Common myeloid progenitor, CD34-positive (primary cell): ENCODE data around the gene STKLD1.

ENCODE experiments used
- CTCF ChIA-PET: fragments of 350-600 bp; sonication (Branson Sonifier 250); formaldehyde crosslinking; loops from one replicate; lab custom pipeline; 2021; ENCODE audit warnings: antibody characterized with exemption; lab: Charles Lee
- POLR2A ChIA-PET: fragments of 350-600 bp; sonication (Branson Sonifier 250); formaldehyde crosslinking; loops from one replicate; lab custom pipeline; 2021; ENCODE audit warnings: antibody characterized with exemption; lab: Charles Lee
- DNase-seq, 3 donors: peaks; one replicate each; pipeline versions ENCODE4 v3.0.0 to v3.0.0-alpha.2; 2013
- H3K27ac ChIP-seq, 2 experiments: 1 replicate in 1 of 2; 2 replicates in 1 of 2; pipeline ENCODE4 v1.7.0; 2013; ENCODE audit warnings: inconsistent platforms in 2 of 2, low read length in 2 of 2, mild to moderate bottlenecking in 2 of 2, low read depth in 1 of 2, moderate library complexity in 1 of 2; ENCODE audit not compliant: severe bottlenecking in 2 of 2, insufficient read depth in 1 of 2, poor library complexity in 1 of 2
- H3K27me3 ChIP-seq, 5 experiments: replicated peaks in 2 of 5; 1 replicate in 3 of 5; 2 replicates in 2 of 5; pipeline versions ENCODE4 v1.6.1 to v1.7.0; 2013; ENCODE audit warnings: low read length in 4 of 5, mild to moderate bottlenecking in 2 of 5, moderate library complexity in 2 of 5, inconsistent platforms in 1 of 5; ENCODE audit not compliant: insufficient read depth in 5 of 5, control insufficient read depth in 4 of 5
- H3K36me3 ChIP-seq, 4 experiments: 1 replicate in 2 of 4; 2 replicates in 2 of 4; pipeline versions ENCODE4 v1.6.1 to v1.7.0; 2013; ENCODE audit warnings: low read length in 3 of 4, control low read depth in 1 of 4, mild to moderate bottlenecking in 1 of 4; ENCODE audit not compliant: control insufficient read depth in 4 of 4, insufficient read depth in 4 of 4
- H3K4me1 ChIP-seq, 4 experiments: 1 replicate in 3 of 4; 2 replicates in 1 of 4; pipeline versions ENCODE4 v1.6.1 to v1.7.1; 2013; ENCODE audit warnings: low read length in 3 of 4, mild to moderate bottlenecking in 3 of 4, control low read depth in 1 of 4, inconsistent platforms in 1 of 4, moderate library complexity in 1 of 4; ENCODE audit not compliant: control insufficient read depth in 4 of 4, insufficient read depth in 4 of 4; ENCODE audit errors: control extremely low read depth in 1 of 4
- H3K4me3 ChIP-seq, 7 experiments: 1 replicate in 4 of 7; 2 replicates in 3 of 7; pipeline versions ENCODE4 v1.5.1 to v1.7.0; 2013; ENCODE audit warnings: mild to moderate bottlenecking in 7 of 7, low read length in 6 of 7, moderate library complexity in 6 of 7, inconsistent platforms in 2 of 7, low read depth in 2 of 7, control low read depth in 1 of 7; ENCODE audit not compliant: insufficient read depth in 4 of 7, control insufficient read depth in 1 of 7; ENCODE audit errors: extremely low read depth in 1 of 7
- H3K9me3 ChIP-seq, 5 experiments: 1 replicate in 4 of 5; 2 replicates in 1 of 5; pipeline versions ENCODE4 v1.6.1 to v1.7.1; 2013; ENCODE audit warnings: low read length in 4 of 5, mild to moderate bottlenecking in 2 of 5, inconsistent platforms in 1 of 5, low read depth in 1 of 5, moderate library complexity in 1 of 5; ENCODE audit not compliant: control insufficient read depth in 4 of 5, insufficient read depth in 2 of 5; ENCODE audit errors: control extremely low read depth in 1 of 5
- WGBS: methylation state at CpG from one replicate; pipeline ENCODE4 v1.1.5; 2013; ENCODE audit not compliant: insufficient coverage; 5-methylcytosine and 5-hydroxymethylcytosine counted together

Gene STKLD1

DNA sequence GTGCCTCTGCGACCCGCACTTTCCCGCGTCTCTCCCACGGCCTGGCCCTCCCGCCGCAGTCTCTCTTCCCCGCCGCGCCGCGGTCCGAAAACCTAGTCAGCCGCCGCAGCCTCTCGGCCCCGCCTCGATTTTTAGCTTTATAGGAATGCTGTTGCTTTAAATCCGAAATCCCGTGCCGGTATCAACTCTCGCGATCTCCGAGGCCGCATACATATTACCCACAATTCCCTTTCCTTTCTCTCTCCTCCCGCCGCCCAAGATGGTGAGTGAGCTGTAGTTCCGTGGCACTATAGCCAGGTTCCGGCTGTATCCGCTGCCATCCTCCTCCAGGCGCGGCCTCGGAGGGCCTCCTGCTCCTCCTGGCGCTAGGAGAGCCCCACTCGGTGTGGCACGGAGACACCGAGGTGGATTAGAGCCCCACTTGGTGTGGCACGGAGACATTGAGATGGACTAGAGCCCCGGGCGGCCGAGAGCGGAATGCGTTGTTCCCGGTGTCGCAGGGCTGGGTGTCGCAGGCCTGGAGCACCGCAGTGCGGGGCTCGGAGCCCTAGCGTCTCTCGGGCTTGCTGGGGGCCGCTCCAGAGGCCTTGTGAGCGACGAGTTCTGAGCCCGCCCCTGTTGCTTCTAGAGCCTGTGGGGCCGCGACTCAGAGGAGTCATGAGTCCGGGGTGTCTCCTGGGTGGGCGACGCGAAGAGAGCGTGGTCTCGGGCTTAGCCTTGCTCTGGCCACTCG is 28.0 kb upstream of the STKLD1 start, which contains the start of the genes MED22 and RPL7A:
Gene MED22, minus strand, starts transcription at position 147 of the 733 bp plus-strand sequence. CDS start 1,469 bp downstream, outside the sequence.
Gene RPL7A, plus strand, starts transcription at position 234 of the 733 bp plus-strand sequence. Its CDS starts 26 bp downstream, at position 260.
- H3K27me3 ChIP-seq, result no peaks in the 10 kb centered on the region
- ChIA-PET CTCF (interaction anchor here (1.1 to 5.3 kb wide), 3 partner anchors 24 to 160 kb away, joined by 3 to 30 read pairs (median 6); no protein-coding TSS in a partner anchor), POLR2A (interaction anchor here (0.6 to 1.7 kb wide), 9 partner anchors 8 to 160 kb away, joined by 3 to 7 read pairs (median 4); partner anchors contain the start of genes STKLD1, SURF1, SURF2 and SURF4)
- peak within 1 kb of the TSS; percentile 95 to 99 for H3K27ac ChIP-seq
- under 1% methylated on average over 56 of the region's 64 CpGs for WGBS
- H3K9me3 ChIP-seq, result no peaks in the 10 kb centered on the region
- H3K36me3 ChIP-seq, result peaks cover 25 to 75% (median 59%) of the 10 kb centered on the region in 4 experiments
- H3K4me3 ChIP-seq, result peak within 1 kb of the TSS; percentile 94 to 100 (median 99)
- H3K4me1 ChIP-seq, result peaks cover 4 to 33% (median 30%) of the 10 kb centered on the region in 4 experiments
- DNase-seq, result peak; percentile 96 to 98 (median 97)

DNA sequence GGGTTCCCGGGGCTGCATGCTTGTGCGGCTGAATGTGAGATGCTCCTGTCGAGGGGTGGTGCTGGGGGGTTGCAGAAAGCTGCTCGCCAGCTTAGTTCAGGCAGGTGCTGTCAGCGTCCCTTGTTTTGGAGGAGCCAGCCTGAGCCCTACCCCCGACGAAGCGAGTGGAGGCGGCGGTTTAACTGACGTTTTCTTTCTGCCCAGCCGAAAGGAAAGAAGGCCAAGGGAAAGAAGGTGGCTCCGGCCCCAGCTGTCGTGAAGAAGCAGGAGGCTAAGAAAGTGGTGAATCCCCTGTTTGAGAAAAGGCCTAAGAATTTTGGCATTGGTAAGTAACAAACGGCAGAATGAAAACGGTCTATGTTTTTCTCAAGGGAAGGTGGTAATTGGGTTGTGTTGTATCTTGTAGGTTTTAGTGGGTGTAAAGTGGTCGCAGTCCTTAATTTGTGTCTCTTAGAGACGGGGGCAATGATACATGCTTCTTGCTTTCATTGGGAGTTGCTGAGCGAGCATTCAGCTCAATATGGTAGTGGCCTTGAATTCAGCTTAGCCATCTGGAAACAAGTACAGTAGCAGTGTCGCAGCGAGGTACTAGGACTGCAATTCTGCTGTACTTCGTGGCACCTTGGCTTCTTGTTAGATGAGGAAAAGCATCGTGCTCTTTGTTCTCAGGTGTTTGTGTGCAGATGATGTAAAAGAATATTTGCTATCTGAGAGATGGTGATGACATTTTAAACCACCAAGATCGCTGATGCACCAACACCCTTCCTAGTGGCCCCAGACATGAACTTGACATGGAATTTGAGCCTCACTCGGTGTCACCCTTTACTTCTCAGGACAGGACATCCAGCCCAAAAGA is 27.2 kb upstream of the STKLD1 start:
- WGBS, result 29% methylated on average over 24 of the region's 25 CpGs
- Histone ChIP-seq H3K9me3 (no peaks in the 10 kb centered on the region), H3K4me3 (peak overlapping the region; percentile 94 to 100 (median 99)), H3K27ac (peak overlapping the region; percentile 95 to 99), H3K27me3 (no peaks in the 10 kb centered on the region), H3K4me1 (peaks cover 4 to 32% (median 25%) of the 10 kb centered on the region in 4 experiments), H3K36me3 (peaks cover 25 to 75% (median 55%) of the 10 kb centered on the region in 4 experiments)
- CTCF ChIA-PET, result interaction anchor here (1.1 to 5.3 kb wide), 3 partner anchors 8 to 161 kb away, joined by 6 to 30 read pairs (median 18); no protein-coding TSS in a partner anchor
- POLR2A ChIA-PET, result interaction anchor here (0.6 to 1.7 kb wide), 4 partner anchors 22 to 91 kb away, joined by 3 to 5 read pairs (median 4); no protein-coding TSS in a partner anchor
- DNase-seq, result no peak

DNA sequence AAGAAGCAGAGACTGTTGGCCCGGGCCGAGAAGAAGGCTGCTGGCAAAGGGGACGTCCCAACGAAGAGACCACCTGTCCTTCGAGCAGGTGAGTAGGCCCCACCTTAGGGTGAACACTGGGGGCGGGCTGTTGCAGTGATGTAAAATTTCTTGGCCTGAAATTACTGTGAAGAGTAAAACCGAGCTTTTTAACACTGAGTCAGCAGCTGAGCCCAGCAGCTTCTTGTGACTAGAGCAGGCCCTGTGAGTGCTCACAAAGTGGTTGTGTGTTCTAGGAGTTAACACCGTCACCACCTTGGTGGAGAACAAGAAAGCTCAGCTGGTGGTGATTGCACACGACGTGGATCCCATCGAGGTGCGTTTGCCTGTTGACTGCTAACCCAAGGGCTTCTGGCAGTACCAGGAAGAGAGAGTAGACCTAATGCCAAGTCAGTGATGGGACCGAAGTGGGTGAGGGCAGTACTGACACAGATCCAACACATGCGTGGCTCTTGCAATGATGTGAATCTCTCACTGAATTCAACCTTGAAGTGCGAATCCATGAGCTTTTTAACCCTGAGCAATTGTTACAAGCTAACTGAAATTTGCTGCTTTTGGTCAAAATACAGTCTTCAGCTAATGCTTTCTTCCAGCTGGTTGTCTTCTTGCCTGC is 26.1 kb upstream of the STKLD1 start:
- H3K4me1 ChIP-seq, result peaks cover 4 to 36% (median 28%) of the 10 kb centered on the region in 4 experiments
- H3K4me3 ChIP-seq, result peak overlapping the region in 3 of 7 experiments; percentile 99 to 100 (median 99)
- H3K27ac ChIP-seq, result peak overlapping the region in 1 of 2 experiments; percentile 99
- peaks cover 22 to 63% (median 45%) of the 10 kb centered on the region in 4 experiments for H3K36me3 ChIP-seq
- WGBS, result 98% methylated on average over 15 of the region's 15 CpGs
- no peaks in the 10 kb centered on the region for H3K27me3 ChIP-seq
- no peak for DNase-seq
- CTCF ChIA-PET, result interaction anchor here (1.0 to 5.3 kb wide), 6 partner anchors 9 to 169 kb away, joined by 3 to 30 read pairs (median 4); no protein-coding TSS in a partner anchor
- no peaks in the 10 kb centered on the region for H3K9me3 ChIP-seq
- POLR2A ChIA-PET, result no interaction called here

DNA sequence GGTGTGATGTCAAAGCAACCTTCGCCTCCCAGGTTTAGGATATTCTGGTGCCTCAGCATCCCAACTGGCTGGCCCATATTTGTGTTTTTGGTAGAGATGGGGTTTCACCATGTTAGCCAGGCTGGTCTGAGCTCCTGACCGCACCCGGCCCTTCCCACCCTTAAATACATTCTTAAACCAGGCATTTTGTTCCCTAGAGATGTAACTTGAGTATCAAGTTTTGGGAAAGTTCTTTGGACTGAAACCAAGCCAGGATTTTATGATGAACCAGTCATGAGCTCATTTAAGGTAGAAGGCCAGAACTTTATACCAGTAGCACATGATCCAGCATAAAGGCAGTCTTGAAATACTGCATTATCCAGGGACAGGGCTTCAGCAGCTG is 24.6 kb upstream of the STKLD1 start:
- ChIA-PET CTCF (interaction anchor here (0.9 to 5.3 kb wide), 8 partner anchors 9 to 164 kb away, joined by 3 to 30 read pairs (median 4); partner anchors contain the start of gene SURF6), POLR2A (interaction anchor here (0.6 kb wide), 1 partner anchor 16 kb away, joined by 7 read pairs; the partner anchor contains the start of gene SURF6)
- H3K36me3 ChIP-seq, result peaks cover 19 to 54% (median 38%) of the 10 kb centered on the region in 4 experiments
- H3K9me3 ChIP-seq, result no peaks in the 10 kb centered on the region
- H3K27me3 ChIP-seq, result no peaks in the 10 kb centered on the region
- no peak for DNase-seq
- H3K4me3 ChIP-seq, result no peak overlapping the region
- no peak overlapping the region for H3K27ac ChIP-seq
- no CpG with 5 or more reads among the region's 3 CpGs for WGBS
- peaks cover 7 to 41% (median 32%) of the 10 kb centered on the region in 4 experiments for H3K4me1 ChIP-seq

DNA sequence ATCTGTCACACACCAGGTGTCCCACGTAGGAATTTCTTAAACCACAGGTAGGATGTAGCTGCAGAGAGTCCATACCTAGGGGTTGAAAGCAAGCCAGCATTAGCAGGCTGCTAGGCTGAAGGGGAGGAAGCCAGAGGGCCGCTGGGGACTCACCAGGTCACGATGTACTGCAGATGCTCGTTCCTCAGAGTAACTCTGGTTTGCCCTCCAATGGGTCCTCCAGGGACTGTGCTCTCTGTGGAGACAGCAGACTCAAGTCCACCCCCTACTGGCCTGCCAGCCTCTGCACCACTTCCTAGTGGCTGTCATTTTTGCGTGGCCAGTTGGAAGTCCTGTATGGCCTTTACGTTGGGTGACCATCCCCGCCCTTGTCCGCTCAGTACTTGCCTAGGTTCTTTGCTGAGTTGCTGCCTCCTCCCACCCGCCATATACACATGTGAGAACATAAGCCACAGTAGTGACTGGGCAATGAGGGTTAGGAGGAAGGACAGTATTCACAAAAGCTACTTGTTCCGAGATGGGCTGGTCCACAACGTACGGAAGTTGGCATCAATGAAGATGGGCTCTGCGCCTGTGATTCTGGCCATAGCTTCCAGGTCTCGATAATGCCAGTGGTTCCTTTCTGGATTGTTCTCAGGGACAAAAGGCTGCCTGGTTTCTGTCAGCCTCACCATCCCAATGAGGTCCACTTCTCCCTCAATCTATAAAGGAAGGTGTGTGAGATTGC is 24.1 kb upstream of the STKLD1 start:
- Histone ChIP-seq H3K4me3 (no peak overlapping the region), H3K27me3 (no peaks in the 10 kb centered on the region), H3K9me3 (no peaks in the 10 kb centered on the region), H3K4me1 (peaks cover 7 to 39% (median 30%) of the 10 kb centered on the region in 4 experiments), H3K27ac (no peak overlapping the region), H3K36me3 (peaks cover 19 to 54% (median 38%) of the 10 kb centered on the region in 4 experiments)
- ChIA-PET POLR2A (interaction anchor here (0.6 kb wide), 1 partner anchor 16 kb away, joined by 7 read pairs; the partner anchor contains the start of gene SURF6), CTCF (interaction anchor here (0.9 to 5.3 kb wide), 8 partner anchors 9 to 164 kb away, joined by 3 to 30 read pairs (median 4); partner anchors contain the start of gene SURF6)
- peak; percentile 50 to 83 (median 73) for DNase-seq
- WGBS, result 100% methylated on average over 5 of the region's 14 CpGs
